OCI-LY1 (cell line): Measurements from ENCODE around the gene BAIAP2L1.

Experiments
- CTCF ChIP-seq: fragments of 200-600 bp; sonication (generic), shearing (Covaris generic); IDR thresholded peaks from 2 replicates; pipeline ENCODE4 v1.5.1; 2017; ENCODE audit warnings: mild to moderate bottlenecking, antibody characterized with exemption, low read length, moderate library complexity, mixed read lengths
- EZH2 ChIP-seq: fragments of 200-600 bp; sonication (generic), shearing (Covaris generic); IDR thresholded peaks from 2 replicates; pipeline ENCODE4 v1.8.0; 2017; ENCODE audit warnings: borderline replicate concordance, mixed run types, mild to moderate bottlenecking, antibody characterized with exemption, low read length, moderate library complexity, mixed read lengths

GRCh38 chr7:98265841-98266271, 135.0 kb downstream of the BAIAP2L1 start:
- TF ChIP-seq CTCF, result no peak
- TF ChIP-seq EZH2, result no peak
